ENCODE measurements around the gene NOL3. TPM values are rescaled to one million over a fixed set of nuclear protein-coding genes. Genes with fewer than 3 reads are reported as not detected.

NOL3 gene
- total and polyA plus RNA-seq, 4 donors = 24.4 to 122 (median 57.3) TPM

- Histone ChIP-seq H3K27me3 (ENCODE audit: control insufficient read depth in 1 of 2, insufficient read depth in 2 of 2, low read length in 1 of 2) (no peaks in the 10 kb centered on the region), H3K27ac (ENCODE audit: low read depth in 1 of 2, low read length in 2 of 2) (no peak overlapping the region), H3K9me3 (ENCODE audit: control insufficient read depth, low read length) (no peaks in the 10 kb centered on the region), H3K4me1 (ENCODE audit: control insufficient read depth in 1 of 2, insufficient read depth in 2 of 2, low read length in 2 of 2) (no peaks in the 10 kb centered on the region), H3K4me3 (ENCODE audit: low read length in 2 of 2) (no peak overlapping the region), H3K36me3 (ENCODE audit: control insufficient read depth in 1 of 2, insufficient read depth in 2 of 2, low read length in 1 of 2) (no peaks in the 10 kb centered on the region)
- no peak for DNase-seq
- WGBS, 2 donors = 65 to 71% methylated on average over 18 of the region's 18 CpGs
- ATAC-seq (ENCODE audit: low FRiP score) = no peak
- intact Hi-C loops (cut with DNase I) = no loop called here
Measured at GRCh38 chr16:67166110-67166547, 4.2 kb upstream of the NOL3 start.

DNA sequence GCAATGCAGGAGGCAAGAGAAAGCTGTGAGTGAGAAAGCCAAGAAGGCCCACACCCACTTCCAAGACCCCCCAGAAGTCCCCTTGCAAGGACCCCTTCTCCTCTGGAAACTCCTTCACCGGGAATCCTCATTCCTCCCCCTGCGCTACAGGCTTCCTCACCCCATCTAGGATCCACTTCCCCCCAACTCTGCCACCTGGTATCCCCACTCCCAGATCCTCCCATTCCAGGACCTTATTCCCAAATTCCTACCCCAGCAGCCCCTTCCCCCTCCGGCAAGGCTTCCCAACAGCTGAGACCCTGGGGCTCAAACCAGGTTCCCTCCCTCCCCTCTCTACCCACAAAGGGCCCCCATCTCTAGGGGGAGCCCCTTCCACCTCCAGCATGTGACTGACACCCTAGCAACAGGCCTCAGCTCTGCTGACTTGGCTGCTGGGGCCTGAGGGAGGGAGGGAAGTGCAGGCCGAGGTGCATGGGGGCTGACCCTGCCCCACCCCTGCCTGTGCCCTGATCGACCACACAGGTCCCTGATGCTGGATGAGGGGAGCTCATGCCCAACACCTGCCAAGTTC lies 3.7 kb upstream of the NOL3 start:
- H3K27me3 ChIP-seq (ENCODE audit: control insufficient read depth in 1 of 2, insufficient read depth in 2 of 2, low read length in 1 of 2) = no peaks in the 10 kb centered on the region
- WGBS, 2 donors = 95 to 96% methylated on average over 5 of the region's 5 CpGs
- H3K9me3 ChIP-seq (ENCODE audit: control insufficient read depth, low read length) = no peaks in the 10 kb centered on the region
- ATAC-seq (ENCODE audit: low FRiP score) (no peak), DNase-seq (no peak)
- H3K27ac ChIP-seq (ENCODE audit: low read depth in 1 of 2, low read length in 2 of 2) = no peak overlapping the region
- no peak overlapping the region for H3K4me3 ChIP-seq (ENCODE audit: low read length in 2 of 2)
- intact Hi-C loops (cut with DNase I) = no loop called here
- H3K36me3 ChIP-seq (ENCODE audit: control insufficient read depth in 1 of 2, insufficient read depth in 2 of 2, low read length in 1 of 2) = no peaks in the 10 kb centered on the region
- no peaks in the 10 kb centered on the region for H3K4me1 ChIP-seq (ENCODE audit: control insufficient read depth in 1 of 2, insufficient read depth in 2 of 2, low read length in 2 of 2)

DNA sequence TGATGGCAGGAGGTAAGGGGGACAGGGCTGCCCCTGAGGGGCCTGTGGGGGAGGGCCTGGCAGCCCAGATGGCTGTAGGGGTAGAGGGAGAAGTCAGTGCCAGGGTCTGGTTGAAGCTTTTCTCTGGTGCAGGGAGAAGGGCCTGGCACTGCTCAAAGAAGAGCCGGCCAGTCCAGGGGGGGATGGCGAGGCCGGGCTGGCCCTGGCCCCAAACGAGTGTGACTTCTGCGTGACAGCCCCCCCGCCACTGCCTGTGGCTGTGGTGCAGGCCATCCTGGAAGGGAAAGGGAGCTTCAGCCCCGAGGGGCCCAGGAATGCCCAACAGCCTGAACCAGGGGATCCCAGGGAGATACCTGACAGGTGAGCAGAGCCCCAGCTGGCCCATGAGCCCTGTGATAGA lies 2.8 kb upstream of the NOL3 start:
- DNase-seq (no peak), ATAC-seq (ENCODE audit: low FRiP score) (no peak)
- H3K9me3 ChIP-seq (ENCODE audit: control insufficient read depth, low read length) = no peaks in the 10 kb centered on the region
- no peaks in the 10 kb centered on the region for H3K27me3 ChIP-seq (ENCODE audit: control insufficient read depth in 1 of 2, insufficient read depth in 2 of 2, low read length in 1 of 2)
- intact Hi-C loops (cut with DNase I) = no loop called here
- 93 to 96% methylated on average over 7 of the region's 7 CpGs for WGBS, 2 donors
- H3K4me3 ChIP-seq (ENCODE audit: low read length in 2 of 2) = no peak overlapping the region
- no peaks in the 10 kb centered on the region for H3K4me1 ChIP-seq (ENCODE audit: control insufficient read depth in 1 of 2, insufficient read depth in 2 of 2, low read length in 2 of 2)
- H3K27ac ChIP-seq (ENCODE audit: low read depth in 1 of 2, low read length in 2 of 2) = no peak overlapping the region
- no peaks in the 10 kb centered on the region for H3K36me3 ChIP-seq (ENCODE audit: control insufficient read depth in 1 of 2, insufficient read depth in 2 of 2, low read length in 1 of 2)

GRCh38 chr16:67169011-67169451 lies 1.3 kb upstream of the NOL3 start:
- Histone ChIP-seq H3K9me3 (ENCODE audit: control insufficient read depth, low read length) (no peaks in the 10 kb centered on the region), H3K36me3 (ENCODE audit: control insufficient read depth in 1 of 2, insufficient read depth in 2 of 2, low read length in 1 of 2) (no peaks in the 10 kb centered on the region), H3K4me1 (ENCODE audit: control insufficient read depth in 1 of 2, insufficient read depth in 2 of 2, low read length in 2 of 2) (no peaks in the 10 kb centered on the region), H3K4me3 (ENCODE audit: low read length in 2 of 2) (no peak overlapping the region), H3K27me3 (ENCODE audit: control insufficient read depth in 1 of 2, insufficient read depth in 2 of 2, low read length in 1 of 2) (no peaks in the 10 kb centered on the region), H3K27ac (ENCODE audit: low read depth in 1 of 2, low read length in 2 of 2) (no peak overlapping the region)
- intact Hi-C loops (cut with DNase I) = no loop called here
- ATAC-seq (ENCODE audit: low FRiP score) (no peak), DNase-seq (no peak)
- 71 to 77% methylated on average over 9 of the region's 9 CpGs for WGBS, 2 donors

- DNase-seq = no peak
- intact Hi-C loops (cut with DNase I) = no loop called here
- no peaks in the 10 kb centered on the region for H3K9me3 ChIP-seq (ENCODE audit: control insufficient read depth, low read length)
- H3K4me1 ChIP-seq (ENCODE audit: control insufficient read depth in 1 of 2, insufficient read depth in 2 of 2, low read length in 2 of 2) = no peaks in the 10 kb centered on the region
- no peaks in the 10 kb centered on the region for H3K36me3 ChIP-seq (ENCODE audit: control insufficient read depth in 1 of 2, insufficient read depth in 2 of 2, low read length in 1 of 2)
- H3K27ac ChIP-seq (ENCODE audit: low read depth in 1 of 2, low read length in 2 of 2) = peak overlapping the region; percentile 68 to 82
- no peak for ATAC-seq (ENCODE audit: low FRiP score)
- peak overlapping the region; percentile 34 to 43 for H3K4me3 ChIP-seq (ENCODE audit: low read length in 2 of 2)
- no peaks in the 10 kb centered on the region for H3K27me3 ChIP-seq (ENCODE audit: control insufficient read depth in 1 of 2, insufficient read depth in 2 of 2, low read length in 1 of 2)
- 9 to 11% methylated on average over 24 of the region's 24 CpGs for WGBS, 2 donors
Measured at GRCh38 chr16:67169642-67170167, 633 bp upstream of the NOL3 start.

DNA sequence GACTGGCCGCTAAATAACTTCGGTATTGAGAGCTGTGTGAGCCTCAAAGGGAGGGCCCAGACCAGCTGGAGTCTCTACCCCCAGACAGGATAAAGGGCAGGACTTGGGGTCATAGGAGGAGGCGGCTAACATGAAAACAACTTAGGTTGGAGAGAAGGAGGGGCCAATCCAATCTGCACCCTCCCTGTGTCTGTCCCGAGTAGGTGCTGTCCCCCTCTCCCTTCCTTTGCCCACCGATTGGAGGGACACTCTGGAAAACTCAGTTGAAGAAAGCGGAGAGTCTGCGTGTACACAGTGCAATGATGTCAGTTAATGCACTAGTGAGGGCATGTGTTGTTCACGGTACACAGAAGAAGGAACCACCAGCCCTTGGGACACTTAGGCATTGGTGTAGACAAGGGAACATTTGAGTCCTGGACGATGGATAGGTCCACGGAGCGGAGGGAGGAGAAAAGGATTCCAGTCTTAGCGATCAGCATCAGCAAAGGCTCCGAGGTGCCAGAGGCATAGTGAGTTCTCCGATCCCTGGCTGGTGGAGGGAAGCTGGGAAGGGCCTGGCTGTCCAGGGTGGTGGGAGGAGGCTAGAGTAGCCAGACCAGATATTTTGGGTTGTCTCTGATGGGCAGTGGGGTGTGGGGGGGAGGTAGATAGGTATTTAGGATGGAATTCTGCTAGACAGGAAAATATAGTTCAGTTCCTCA lies 761 bp downstream of the NOL3 start:
- DNase-seq = no peak
- no peaks in the 10 kb centered on the region for H3K4me1 ChIP-seq (ENCODE audit: control insufficient read depth in 1 of 2, insufficient read depth in 2 of 2, low read length in 2 of 2)
- no peaks in the 10 kb centered on the region for H3K9me3 ChIP-seq (ENCODE audit: control insufficient read depth, low read length)
- H3K4me3 ChIP-seq (ENCODE audit: low read length in 2 of 2) = peak overlapping the region in 1 of 2 donors; percentile 22
- H3K36me3 ChIP-seq (ENCODE audit: control insufficient read depth in 1 of 2, insufficient read depth in 2 of 2, low read length in 1 of 2) = no peaks in the 10 kb centered on the region
- WGBS, 2 donors = 35 to 48% methylated on average over 14 of the region's 14 CpGs
- no peaks in the 10 kb centered on the region for H3K27me3 ChIP-seq (ENCODE audit: control insufficient read depth in 1 of 2, insufficient read depth in 2 of 2, low read length in 1 of 2)
- intact Hi-C loops (cut with DNase I) = no loop called here
- peak overlapping the region; percentile 68 to 78 for H3K27ac ChIP-seq (ENCODE audit: low read depth in 1 of 2, low read length in 2 of 2)
- ATAC-seq (ENCODE audit: low FRiP score) = peak; percentile 9

DNA sequence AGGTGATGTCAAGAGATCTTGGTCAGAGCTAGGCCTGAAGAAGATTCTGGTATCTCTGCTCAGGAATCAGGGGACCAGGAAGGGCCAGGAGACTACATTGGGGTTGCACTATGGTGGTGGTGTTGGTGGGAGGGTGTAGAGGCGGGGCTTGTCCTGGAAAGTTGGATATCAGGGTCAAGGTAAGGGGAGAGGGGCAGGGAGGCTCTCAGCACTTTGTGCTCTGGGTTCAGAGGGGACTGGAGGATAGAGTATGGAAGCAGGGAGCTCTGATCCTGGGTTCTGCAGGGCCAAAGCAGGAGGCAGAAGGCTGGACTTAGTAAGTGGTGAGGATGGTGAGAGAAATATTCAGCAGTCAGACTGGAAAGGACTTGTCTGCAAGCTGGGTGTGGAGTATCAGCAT lies 3.0 kb downstream of the NOL3 start:
- no peaks in the 10 kb centered on the region for H3K36me3 ChIP-seq (ENCODE audit: control insufficient read depth in 1 of 2, insufficient read depth in 2 of 2, low read length in 1 of 2)
- H3K27ac ChIP-seq (ENCODE audit: low read depth in 1 of 2, low read length in 2 of 2) = peak overlapping the region in 1 of 2 donors; percentile 90
- WGBS, 2 donors = 93 to 100% methylated on average over 1 of the region's 1 CpG
- H3K27me3 ChIP-seq (ENCODE audit: control insufficient read depth in 1 of 2, insufficient read depth in 2 of 2, low read length in 1 of 2) = peaks cover 0 to 2% of the 10 kb centered on the region in 2 donors
- intact Hi-C loops (cut with DNase I) = no loop called here
- H3K4me1 ChIP-seq (ENCODE audit: control insufficient read depth in 1 of 2, insufficient read depth in 2 of 2, low read length in 2 of 2) = no peaks in the 10 kb centered on the region
- ATAC-seq (ENCODE audit: low FRiP score) (no peak), DNase-seq (no peak)
- H3K4me3 ChIP-seq (ENCODE audit: low read length in 2 of 2) = peak overlapping the region in 1 of 2 donors; percentile 0
- no peaks in the 10 kb centered on the region for H3K9me3 ChIP-seq (ENCODE audit: control insufficient read depth, low read length)

GRCh38 chr16:67173808-67174705 lies 3.7 kb downstream of the NOL3 start:
- peak overlapping the region in 1 of 2 donors; percentile 90 for H3K27ac ChIP-seq (ENCODE audit: low read depth in 1 of 2, low read length in 2 of 2)
- 1% methylated on average over 66 to 71 of the region's 71 CpGs for WGBS, 2 donors
- no peaks in the 10 kb centered on the region for H3K9me3 ChIP-seq (ENCODE audit: control insufficient read depth, low read length)
- H3K36me3 ChIP-seq (ENCODE audit: control insufficient read depth in 1 of 2, insufficient read depth in 2 of 2, low read length in 1 of 2) = no peaks in the 10 kb centered on the region
- H3K4me1 ChIP-seq (ENCODE audit: control insufficient read depth in 1 of 2, insufficient read depth in 2 of 2, low read length in 2 of 2) = no peaks in the 10 kb centered on the region
- DNase-seq (peak; percentile 92 to 95), ATAC-seq (ENCODE audit: low FRiP score) (peak; percentile 85)
- H3K27me3 ChIP-seq (ENCODE audit: control insufficient read depth in 1 of 2, insufficient read depth in 2 of 2, low read length in 1 of 2) = peaks cover 0 to 2% of the 10 kb centered on the region in 2 donors
- intact Hi-C loops (cut with DNase I) = no loop called here
- peak overlapping the region; percentile 0 to 8 for H3K4me3 ChIP-seq (ENCODE audit: low read length in 2 of 2)
